ENCODE results near the gene SLC25A15.
A peak's percentile ranks its signal among the peaks of the same experiment; 100 is the strongest.

Gene SLC25A15

GRCh38 chr13:40789275-40790153, at the start of gene SLC25A15:
Gene SLC25A15 (plus strand): TSS chr13:40789611. CDS start chr13:40793227, 3,616 bp downstream.
- peak; percentile 29 to 52 for DNase-seq (ENCODE audit: low read depth in 2 of 2, low spot score in 1 of 2)

GRCh38 chr13:40749327-40749726, 40.1 kb upstream of the SLC25A15 start:
- DNase-seq (ENCODE audit: low read depth in 2 of 2, low spot score in 1 of 2): no peak

GRCh38 chr13:40755082-40755700, 34.2 kb upstream of the SLC25A15 start:
- DNase-seq (ENCODE audit: low read depth in 2 of 2, low spot score in 1 of 2): no peak

- DNase-seq (ENCODE audit: low read depth in 2 of 2, low spot score in 1 of 2): no peak
These were observed 33.4 kb upstream of the SLC25A15 start for GRCh38 chr13:40756042-40756441.

GRCh38 chr13:40758811-40759210, 30.6 kb upstream of the SLC25A15 start:
- no peak for DNase-seq (ENCODE audit: low read depth in 2 of 2, low spot score in 1 of 2)

- no peak for DNase-seq (ENCODE audit: low read depth in 2 of 2, low spot score in 1 of 2)
These were observed 26.6 kb upstream of the SLC25A15 start for GRCh38 chr13:40762849-40763248.

GRCh38 chr13:40764587-40765403, 24.6 kb upstream of the SLC25A15 start:
- no peak for DNase-seq (ENCODE audit: low read depth in 2 of 2, low spot score in 1 of 2)

GRCh38 chr13:40765602-40766001, 23.8 kb upstream of the SLC25A15 start:
- no peak for DNase-seq (ENCODE audit: low read depth in 2 of 2, low spot score in 1 of 2)

- no peak for DNase-seq (ENCODE audit: low read depth in 2 of 2, low spot score in 1 of 2)
These were observed 19.4 kb upstream of the SLC25A15 start for GRCh38 chr13:40769970-40770369.

GRCh38 chr13:40770609-40770933, 18.8 kb upstream of the SLC25A15 start:
- DNase-seq (ENCODE audit: low read depth in 2 of 2, low spot score in 1 of 2): no peak

- peak; percentile 82 to 92 for DNase-seq (ENCODE audit: low read depth in 2 of 2, low spot score in 1 of 2)
These were observed 18.3 kb upstream of the SLC25A15 start, which contains the start of gene MRPS31 for GRCh38 chr13:40770934-40771618. Gene MRPS31 (minus strand): TSS chr13:40771190. CDS start chr13:40771136, 54 bp downstream.

GRCh38 chr13:40772765-40773473, 16.5 kb upstream of the SLC25A15 start:
- no peak for DNase-seq (ENCODE audit: low read depth in 2 of 2, low spot score in 1 of 2)

- DNase-seq (ENCODE audit: low read depth in 2 of 2, low spot score in 1 of 2): no peak
These were observed 14.7 kb upstream of the SLC25A15 start for GRCh38 chr13:40774672-40775071.

- no peak for DNase-seq (ENCODE audit: low read depth in 2 of 2, low spot score in 1 of 2)
These were observed 13.2 kb upstream of the SLC25A15 start for GRCh38 chr13:40776232-40776631.

GRCh38 chr13:40776681-40777165, 12.7 kb upstream of the SLC25A15 start:
- peak in 1 of 2 donors; percentile 17 for DNase-seq (ENCODE audit: low read depth in 2 of 2, low spot score in 1 of 2)

- DNase-seq (ENCODE audit: low read depth in 2 of 2, low spot score in 1 of 2): no peak
These were observed 12.1 kb upstream of the SLC25A15 start for GRCh38 chr13:40777166-40777808.

GRCh38 chr13:40777809-40778175, 11.6 kb upstream of the SLC25A15 start:
- no peak for DNase-seq (ENCODE audit: low read depth in 2 of 2, low spot score in 1 of 2)

GRCh38 chr13:40779049-40779448, 10.4 kb upstream of the SLC25A15 start:
- DNase-seq (ENCODE audit: low read depth in 2 of 2, low spot score in 1 of 2): no peak

GRCh38 chr13:40779796-40780285, 9.6 kb upstream of the SLC25A15 start:
- DNase-seq (ENCODE audit: low read depth in 2 of 2, low spot score in 1 of 2): no peak
